Measurements from ENCODE around the gene INPP4B.

INPP4B gene

DNA sequence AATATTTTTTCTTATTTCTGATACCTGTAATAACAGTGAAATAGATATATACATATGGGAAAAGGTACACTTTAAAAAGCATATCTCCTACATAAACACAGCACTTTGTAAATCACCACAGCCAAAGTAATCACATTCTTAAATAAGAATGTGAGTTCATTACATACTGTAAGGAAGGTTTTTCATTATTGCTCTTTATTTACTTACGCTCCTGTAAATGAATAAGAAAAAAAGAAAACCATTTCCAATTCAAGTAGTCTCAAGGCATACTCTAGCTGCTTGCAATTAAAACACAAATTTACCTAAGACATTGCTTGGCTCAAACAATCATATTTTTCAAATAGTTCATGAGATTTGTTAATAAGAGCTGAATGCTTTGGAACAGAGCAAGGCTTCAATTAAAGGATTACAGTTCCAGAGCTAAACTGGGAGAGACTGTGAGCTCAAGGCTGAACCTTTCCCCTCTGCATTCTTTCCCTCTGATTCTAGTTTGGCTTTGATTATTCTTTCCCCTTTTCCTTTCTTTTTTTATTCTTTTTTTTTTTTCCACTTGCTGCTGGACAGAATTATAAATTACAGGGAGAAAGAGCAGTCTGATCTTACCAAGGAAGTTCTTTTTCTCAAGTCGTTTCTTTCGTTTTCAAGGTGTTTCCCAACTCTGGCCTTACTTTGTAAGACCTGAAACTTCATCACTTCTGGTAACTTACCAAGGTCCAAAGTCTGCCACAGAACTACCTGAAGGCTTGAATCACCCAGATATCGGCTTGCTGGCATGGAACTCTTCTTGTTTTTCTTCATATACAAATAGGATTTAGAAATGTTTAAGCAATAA is 278.3 kb downstream of the INPP4B start:
- DNase-seq: no peak

DNA sequence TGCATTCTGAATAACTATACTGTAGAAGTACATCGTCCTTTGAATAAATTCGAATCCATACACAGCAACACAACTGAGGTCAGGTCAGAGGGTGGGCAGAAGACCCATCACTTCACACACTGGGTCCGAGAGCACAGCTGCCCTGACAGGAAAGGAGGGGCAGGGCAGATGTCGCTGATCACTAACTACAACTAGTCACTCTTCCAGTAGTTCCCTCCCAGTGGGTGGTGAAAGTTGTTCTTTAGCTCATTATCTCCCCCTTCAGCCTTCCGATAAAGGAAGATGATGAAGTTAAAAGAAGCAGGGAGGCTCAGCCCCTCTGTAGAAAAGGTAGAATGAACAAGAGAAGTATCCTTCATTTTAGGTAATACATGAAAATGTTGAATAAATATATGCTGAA is 278.9 kb downstream of the INPP4B start:
- no peak for DNase-seq

DNA sequence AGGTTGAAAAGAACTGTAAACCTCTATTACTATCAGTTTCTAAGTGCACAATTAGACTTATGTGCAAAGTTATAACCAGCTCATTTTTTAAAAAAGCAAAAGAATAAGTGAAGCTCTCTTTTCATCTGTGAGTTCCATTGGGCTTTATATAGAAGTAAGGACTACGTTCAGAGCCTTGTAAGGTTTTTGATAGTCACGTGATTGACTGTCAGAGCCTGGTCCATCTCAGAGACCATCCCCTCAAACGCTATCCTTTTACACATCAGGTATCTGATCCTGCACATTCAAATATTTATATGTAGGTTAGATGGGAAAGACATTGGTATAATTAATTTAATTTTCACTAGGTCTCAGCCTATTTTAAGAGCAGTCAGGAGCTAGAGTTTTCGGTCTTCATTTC is 279.3 kb downstream of the INPP4B start:
- DNase-seq: no peak

DNA sequence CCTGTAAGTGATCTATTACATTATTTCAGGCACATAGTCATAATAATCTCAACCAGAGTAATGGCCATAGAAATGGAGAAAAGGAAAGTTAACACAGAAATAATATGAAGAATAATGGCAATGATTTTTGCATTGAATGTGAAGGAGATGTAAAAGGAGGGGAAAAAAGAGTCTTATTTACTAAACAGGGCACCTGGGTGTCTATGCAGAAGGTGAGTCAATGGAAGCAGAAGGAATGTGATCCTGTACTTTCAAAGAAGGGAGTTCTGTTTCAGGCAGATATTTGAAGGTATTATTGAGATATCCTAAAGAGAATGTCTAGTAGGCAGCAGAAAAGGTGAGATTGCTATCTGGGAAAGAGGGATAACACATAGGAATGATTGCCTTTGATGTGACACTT is 279.9 kb downstream of the INPP4B start:
- no peak for DNase-seq

DNA sequence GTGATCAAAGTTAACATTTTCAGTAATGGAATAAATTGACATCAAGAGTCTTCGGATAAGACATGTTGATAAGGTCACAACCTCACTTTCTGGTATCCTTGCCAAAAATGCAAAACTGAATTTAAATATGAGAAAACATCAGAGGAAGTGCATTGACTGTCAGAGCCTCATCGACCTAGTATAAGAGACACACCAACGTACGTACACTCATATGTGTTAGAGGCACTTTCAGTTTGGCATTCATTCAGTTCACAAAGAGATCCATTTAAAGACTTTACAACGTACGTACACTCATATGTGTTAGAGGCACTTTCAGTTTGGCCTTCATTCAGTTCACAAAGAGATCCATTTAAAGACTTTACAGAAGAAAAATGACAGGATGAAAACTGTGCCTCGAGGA is 280.3 kb downstream of the INPP4B start:
- no peak for DNase-seq

DNA sequence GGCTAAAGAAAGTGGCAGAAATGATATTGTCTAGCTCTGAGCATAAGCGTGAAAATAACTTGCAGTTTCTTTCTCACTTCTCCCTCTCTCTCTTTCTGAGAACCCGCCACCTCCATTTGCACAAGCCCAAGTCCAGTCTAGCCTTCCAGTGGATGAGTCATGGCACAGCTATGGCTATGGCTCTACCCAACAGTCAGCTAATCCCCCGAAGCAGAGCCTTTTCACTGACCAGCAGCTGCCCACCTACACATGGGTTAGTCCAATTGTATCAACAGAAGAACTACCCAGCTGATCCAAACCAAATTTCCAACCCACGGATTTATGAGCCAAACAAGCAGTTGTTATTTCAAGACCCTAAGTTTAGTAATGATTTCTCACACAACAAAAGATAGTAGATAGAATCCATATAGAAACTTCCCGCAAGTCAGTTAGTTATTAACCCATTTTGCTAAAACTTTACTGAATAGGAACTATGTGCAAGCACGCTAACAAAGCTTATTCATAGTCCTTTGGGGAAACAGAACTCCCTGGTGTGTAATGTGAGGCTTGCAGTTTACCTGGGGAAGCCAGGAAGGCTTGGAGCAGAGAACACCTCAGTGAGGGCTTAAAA is 282.3 kb downstream of the INPP4B start:
- no peak for DNase-seq

DNA sequence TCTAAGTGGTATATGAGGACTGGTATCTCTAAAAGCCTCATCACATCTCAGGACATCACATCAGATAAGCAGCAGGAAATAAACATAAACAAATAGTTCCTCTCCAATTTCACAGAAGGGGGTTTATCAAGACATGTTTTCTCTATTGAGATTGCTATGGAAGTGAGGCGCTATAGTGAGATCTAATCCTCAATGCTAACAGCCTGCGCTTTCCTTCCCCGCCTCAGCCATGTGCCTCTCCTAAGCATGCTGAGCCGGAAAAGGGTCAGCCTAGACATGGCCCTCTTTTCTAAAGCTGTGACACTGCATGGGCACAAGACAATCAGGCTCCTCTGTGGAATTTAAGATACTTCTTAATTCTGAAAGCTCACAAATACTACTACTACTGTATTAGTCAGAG is 286.1 kb downstream of the INPP4B start:
- no peak for DNase-seq

DNA sequence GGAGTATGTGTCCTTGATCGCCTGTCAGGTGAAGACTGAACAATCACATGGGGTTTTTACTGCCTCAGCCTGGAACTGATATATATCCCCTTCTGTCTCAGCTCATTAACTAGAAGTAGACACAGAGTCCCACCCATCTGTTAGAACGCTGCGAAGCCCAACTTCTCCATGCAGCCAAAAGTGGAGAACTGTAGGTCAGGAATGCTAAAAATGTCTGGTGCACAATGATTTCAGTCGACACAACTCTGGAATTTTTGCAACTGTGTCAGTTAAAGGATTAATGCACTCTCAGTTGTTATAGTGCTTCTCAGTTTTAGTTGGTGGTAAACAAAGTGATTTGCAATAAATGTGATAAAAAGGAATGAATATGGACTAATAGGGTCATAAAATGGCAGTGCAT is 287.2 kb downstream of the INPP4B start:
- DNase-seq: no peak

DNA sequence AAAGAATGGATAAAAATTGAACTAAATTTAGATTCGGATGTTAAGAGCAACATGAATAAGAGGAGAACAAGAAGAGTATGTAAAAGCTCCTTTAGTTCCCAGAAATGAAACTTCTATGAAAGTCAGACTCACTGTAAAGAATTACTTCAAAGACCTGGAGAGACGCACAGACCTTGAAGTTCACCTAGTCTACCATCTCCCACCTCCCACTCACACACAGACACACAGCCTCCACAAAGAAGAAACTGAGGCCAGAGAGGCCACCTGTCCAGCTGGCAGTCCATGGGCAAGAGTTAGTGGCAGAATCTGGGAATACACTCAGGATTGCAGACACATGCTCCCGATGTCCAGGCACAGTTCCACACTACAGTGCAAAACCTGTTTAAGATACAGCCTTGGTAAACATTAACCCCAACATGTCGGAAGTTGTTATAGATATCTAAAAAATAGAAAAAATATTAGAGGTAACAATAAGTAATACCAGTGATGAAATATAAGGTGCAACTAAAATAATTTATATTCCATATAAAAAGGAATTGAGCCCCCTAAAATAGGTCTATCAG is 288.8 kb downstream of the INPP4B start:
- no peak for DNase-seq

DNA sequence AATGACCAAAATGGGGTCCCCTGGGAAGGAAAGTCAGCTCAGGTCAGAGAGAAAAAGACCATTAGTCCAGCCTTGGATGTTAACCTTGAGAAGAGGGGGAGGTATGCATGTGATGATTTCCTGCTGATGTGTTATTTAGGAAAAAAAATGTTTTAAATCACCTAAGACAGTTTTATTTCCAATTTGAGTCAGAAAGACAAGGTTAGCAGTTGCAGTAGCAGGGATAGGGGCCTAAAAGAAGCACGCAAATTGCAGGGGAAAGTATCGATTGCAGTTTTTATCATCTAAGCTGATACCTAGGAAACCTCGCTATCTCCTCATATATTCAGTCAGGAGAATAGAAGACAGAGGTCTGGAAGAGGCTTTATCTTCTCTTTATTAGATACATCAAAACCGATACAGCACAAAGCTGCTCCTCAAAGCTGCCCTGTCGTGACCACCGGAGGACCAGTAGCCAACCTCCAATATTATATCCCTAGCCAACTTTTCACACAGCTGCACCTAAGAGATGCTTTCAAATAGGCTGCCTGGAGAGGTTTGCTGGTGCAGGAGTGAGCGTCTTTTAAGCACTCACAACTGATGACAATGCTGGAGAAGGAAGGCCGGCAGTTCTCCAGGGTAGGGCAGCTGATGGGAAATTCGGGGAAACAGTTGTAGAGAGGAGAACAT is 289.4 kb downstream of the INPP4B start:
- no peak for DNase-seq

DNA sequence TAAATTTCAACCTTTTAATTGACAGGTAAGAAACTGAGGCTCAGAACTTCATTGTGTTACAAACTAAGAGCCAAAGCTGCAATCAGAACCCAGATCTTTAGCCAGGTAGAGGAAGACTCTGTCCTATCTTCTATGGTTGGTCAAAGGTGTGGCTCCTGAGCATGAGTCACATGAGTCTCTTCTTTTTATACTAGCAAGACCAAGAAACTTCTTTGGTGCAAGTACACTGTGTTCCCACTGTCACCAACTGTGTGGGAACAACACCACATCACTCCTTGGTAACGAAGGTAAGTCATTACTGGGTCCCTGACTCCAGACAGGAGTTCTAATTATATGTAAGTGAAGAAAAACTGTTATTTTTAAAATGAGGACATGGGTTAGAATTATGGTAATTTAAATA is 290.1 kb downstream of the INPP4B start:
- no peak for DNase-seq

DNA sequence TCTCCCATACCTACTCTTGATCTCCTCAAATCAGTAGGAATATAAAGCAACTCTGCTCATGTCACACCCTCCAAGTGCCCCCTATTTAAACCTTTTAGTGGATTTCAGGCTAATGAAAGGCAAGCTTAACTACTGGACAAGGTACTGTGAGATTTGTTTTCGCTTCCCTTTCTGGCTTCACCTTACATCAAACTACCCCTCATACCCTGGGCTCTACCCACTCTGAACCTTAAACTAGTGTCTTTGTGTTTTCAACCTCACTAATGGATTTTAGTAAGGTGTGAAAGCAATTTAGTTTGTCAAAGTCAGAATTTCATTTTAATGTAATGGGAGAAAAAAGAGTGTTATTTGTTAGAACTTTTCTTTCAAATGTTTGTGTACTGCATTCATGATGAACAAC is 291.7 kb downstream of the INPP4B start:
- no peak for DNase-seq

DNA sequence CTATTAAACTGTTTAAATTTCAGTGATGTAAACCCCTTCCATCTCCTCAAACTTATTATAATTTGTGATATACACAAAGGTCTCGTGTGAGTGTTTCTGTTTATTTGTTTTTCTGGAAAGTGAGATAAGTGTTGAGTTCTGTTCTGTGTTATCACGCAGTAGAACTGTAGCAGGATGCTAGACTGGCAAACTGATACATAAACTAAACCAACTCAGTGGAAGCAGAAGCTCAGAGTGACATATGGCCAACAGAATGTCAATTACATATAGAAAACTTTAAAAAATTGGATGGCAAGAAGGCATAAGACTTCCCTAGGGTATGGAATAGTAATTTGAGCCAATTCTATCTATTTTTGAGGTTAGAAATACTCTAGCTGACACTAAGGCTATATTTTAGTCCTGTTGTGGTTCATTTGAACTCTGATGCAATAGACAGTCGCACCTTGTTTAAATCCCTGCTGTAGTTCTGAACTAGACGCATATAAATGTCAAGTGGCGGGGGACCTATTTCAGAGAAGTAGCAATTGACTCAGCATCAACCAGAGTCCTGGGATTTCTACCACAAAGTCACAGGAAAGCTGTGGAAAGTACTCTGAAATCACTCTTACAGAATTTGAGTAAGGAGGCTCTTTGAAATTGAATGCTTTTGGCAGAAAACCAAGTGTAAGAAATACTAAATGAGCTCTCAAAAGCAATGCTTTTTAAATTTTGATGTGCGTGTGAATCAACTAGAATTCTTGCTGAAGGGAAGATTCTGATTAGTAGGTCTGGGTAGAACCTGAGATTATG is 294.4 kb downstream of the INPP4B start:
- no peak for DNase-seq

DNA sequence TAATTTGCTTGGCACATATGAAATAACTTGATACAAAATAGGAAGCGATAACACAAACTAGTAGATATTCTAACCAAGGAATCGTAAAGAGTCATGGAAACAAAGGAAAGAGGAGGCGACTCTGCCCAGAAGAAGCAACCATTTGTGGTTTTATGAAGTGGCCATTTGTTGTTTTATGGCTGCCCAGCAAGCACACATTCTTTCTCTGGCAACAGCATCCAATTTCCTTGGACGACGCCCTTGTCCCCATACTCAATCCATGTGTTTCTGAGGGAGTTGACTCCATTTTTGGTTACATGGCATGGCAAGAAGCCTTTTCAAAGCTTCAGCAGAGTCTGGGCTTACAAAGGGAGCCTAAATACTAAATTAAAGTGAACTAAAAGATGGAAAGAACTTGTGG is 295.1 kb downstream of the INPP4B start:
- DNase-seq: no peak

DNA sequence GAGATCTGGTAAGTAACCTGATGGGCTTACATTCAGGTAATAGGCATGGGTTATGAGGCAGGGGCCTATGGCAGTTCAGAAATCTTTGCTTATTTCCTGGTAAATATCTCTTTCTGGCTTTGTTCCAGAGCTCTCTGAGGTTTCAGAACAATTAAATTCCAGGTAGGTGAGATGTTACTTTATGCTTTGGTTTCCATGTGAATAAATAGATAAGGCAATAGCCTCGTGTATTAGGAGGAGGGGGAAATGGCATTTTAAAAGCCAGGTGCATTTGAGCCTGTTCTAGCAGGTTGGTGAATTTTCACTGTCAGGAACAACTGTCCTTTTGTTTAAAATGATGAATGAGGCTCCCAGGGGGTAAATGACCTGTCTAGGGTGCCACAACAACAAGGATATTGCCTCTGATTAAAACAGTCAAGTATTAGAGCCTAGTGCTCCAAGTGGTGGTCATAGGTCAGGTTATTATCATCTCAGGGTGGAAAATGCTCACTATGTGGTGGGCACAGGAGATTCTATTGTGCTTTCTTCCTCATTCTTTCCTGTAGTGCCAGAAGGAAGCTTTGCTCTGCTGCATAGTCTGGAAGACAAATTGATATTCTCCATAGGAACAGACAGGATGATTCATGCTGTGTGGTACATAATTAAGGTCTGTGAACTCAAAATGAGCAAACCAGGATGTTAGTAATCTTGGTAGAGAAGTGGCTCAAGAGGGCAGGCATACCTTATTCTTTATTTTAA is 296.2 kb downstream of the INPP4B start:
- no peak for DNase-seq

DNA sequence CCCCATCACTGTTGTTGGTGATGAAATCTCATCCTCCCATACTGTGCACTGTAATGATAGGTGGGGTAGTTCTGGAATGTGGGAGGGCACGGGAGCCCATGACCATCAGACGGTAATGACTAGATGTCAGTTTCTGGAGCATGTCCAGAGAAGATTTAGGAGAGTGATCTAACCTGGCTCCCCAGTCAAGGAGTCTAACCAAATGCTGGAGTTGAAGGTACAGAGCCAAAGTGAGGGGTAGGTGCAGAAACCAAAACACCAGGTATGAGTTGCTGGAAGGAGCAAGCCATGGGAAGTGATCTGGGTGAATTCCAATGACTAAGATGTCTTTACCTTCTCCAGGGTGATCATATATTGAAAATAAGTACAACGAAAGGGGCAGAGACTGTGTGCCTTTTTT is 296.9 kb downstream of the INPP4B start:
- no peak for DNase-seq

DNA sequence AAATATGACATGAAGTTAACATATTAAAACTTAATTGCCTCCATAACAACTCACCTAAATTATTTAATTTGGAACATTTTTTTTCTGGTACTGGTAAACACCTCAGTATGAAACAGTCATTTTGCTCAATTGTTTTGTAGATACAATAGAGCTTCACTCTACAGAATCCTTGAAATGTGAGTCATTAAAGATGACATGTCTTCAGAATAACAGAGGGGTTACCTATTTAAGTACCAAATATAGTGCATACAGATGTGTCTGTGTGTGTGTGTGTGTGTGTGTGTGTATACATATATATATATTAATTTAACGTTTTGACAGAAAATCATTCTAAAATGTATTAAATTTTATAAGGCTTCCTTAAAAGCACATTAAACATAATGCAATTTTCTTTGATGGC is 297.6 kb downstream of the INPP4B start:
- no peak for DNase-seq

DNA sequence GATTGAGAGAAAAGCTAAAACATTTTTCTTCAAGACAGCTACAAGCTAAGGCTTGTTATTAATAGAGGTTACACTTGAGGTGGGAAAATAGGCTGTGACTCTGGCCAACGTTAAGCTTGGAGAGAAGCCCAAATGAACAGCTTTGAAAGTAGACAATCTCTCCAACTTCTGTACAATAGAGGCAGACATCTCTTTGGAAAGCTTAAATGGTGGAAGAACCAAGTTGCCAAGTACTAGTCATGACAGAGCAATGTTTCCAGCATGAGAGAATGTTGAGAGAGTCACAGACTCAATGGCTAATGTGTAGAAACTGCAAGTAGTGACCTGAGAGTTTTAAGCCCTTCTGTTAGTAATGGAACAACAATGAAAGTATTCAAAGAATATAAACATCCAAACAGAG is 298.1 kb downstream of the INPP4B start:
- no peak for DNase-seq

DNA sequence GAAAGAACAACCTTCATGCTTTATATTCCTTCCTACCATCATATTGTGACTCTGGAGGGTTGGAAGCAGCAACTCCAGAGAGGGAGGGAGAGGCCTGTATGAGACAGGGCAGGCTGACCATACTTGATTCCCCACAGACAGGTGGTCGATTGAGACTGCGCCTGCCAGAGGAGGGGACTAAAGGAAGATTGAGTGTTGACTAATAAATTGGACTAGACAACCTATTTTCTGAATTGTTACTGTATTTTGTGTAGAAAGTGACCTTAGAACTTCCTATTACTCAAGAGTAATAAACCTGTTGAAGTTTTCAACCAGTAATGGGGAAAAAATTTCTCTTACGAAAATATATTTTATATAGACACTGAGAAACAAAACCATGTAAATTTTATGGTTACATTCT is 301.5 kb downstream of the INPP4B start:
- DNase-seq: no peak

DNA sequence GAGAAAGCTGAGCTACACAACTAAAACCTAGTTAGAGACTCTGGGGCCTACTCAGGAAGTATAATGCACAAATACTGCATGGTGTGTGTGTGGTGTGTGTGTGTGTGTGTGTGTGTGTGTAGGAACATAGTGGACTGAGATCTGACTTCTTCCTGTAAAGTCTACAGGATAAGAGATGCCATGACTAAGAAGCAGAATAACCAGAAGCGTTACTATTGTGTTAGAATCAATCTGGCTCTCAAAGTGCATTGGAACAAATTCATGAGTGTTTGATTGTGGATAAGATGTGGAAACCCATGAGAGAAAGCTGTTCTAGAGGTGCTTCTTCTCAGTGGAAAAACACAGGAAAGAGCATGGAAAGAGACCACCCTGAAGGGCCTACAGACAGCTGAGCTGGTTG is 302.1 kb downstream of the INPP4B start:
- no peak for DNase-seq

DNA sequence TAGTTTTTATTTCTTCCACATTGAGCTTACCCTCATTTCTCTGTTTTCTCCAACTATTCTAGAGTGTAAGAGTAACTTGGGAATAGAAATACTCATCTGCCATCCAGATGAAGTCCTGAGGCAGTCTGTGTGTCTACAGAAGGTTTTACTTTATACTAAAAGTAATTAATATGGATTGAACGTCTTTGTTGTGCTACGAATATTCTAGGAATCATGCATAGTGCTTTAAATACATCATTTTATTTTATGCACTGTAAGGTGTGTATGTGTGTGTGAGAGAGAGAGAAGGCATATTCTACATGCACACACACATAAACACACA is 305.7 kb downstream of the INPP4B start:
- DNase-seq: no peak

DNA sequence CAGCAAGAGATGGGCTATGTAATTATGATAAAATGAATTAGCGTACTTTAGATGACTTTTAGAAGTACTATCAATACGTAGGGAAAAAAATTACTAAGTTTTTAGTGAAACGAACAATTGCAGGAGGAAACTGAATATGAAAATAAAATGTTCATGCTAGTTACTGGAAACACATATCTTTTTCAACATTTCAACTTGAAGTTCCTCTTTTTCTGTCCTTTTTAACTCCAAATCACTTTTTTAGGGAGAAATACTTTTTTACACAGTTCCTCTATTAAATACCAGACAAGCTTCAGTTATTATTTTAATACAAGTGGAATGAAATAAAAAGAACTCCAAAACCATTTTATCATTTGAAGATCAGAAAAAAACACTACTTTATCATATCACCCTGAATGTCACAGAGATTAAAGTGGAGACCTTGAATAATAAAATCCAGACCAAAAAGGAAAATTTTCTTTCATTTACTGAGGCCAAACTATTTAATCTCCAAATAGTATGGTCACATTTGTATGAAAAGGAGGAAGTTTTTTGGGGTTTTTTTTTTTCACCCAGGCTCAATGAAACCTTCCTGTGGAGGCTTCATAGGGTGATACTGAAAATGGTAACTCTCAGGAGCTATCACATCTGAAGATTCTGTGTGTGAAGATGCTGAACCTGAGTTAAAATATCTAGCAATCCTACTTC is 306.2 kb downstream of the INPP4B start:
- DNase-seq: no peak
